Skin of body (tissue), 2 donors: ENCODE data around the gene LRRC28. TPM values are rescaled to one million over a fixed set of nuclear protein-coding genes. Genes with fewer than 3 reads are reported as not detected.

Experiments
- DNase-seq: peaks from one replicate; lab custom pipeline; 2025; lab: John Stamatoyannopoulos, UW
- total RNA-seq: library from RNA; depleted of rRNA; stranded (reverse); fragments of >200 nt; gene quantifications from one replicate; pipeline ENCODE4 v1.2.3, GENCODE V29; 2014

LRRC28 gene
- total RNA-seq, 1 donor from 2014 or later = 26.0 TPM

DNA sequence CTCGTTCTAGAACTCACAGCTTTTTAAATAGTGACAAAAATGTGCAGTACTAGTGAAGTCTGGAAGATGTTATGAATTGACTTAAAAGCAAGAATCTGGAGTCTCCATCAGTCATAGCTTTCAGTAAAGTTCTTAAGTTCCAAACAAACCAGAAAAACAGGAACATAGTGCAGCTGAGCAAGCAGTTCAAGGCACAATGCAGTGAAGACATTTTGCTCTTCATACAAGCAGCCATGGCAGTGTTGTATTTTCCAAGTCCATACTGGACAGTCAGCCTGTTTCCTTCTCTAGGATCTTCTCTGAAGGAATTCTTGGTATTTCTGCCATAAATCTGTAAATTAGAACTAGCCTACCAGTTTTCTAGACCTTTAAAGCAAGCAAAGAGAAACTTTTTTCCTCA lies 90.5 kb downstream of the LRRC28 start:
- DNase-seq = peak; percentile 34

DNA sequence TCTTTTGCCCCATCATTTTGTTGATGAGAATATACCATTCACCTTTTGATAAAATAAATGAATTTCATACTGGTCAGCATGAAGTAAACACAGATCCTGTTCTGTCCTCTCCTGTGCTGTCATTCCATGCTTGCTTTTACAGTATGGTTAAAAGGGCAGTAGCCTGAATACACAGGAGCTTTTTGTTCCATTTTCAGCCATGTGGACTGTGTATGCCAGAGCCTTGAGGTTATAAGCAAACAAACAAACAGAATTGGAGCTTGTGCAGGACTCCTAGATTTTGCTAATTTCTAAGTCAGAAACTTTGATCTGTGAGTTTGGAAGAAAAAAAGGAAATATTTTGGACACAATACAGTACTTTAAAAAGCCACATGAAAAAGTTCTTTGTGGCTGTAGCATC lies 91.9 kb downstream of the LRRC28 start:
- no peak for DNase-seq

DNA sequence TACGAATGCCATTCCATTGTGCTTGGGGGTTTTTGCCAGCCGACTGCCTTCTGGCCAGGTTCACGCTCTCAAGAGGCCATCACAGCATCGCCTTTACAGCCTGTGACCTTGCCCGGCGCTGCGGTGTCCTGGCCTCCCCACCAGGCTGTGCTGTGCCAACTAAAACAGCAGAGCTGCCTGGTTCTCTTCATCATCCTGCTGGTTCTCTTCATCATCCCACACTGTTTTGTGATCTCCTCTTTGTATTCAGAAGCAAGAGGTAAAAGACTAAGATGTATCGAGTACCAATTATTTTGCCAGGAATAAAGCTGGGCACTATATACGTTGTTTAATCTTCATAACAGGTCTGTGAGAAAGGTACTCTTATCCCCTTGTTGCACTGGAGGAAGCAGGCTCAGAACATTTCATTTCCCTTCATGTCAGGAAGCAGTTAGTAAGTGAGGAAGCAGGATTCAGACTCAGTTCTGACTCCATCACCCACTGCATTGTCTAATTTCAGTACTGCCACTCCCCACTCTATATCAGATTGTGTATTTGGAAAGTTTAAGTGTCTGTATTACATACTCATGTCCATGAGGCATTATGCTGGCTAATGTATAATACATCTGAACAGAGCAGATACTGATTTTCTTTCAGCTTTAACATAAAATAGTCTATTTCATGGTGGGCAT lies 92.7 kb downstream of the LRRC28 start:
- DNase-seq = no peak

DNA sequence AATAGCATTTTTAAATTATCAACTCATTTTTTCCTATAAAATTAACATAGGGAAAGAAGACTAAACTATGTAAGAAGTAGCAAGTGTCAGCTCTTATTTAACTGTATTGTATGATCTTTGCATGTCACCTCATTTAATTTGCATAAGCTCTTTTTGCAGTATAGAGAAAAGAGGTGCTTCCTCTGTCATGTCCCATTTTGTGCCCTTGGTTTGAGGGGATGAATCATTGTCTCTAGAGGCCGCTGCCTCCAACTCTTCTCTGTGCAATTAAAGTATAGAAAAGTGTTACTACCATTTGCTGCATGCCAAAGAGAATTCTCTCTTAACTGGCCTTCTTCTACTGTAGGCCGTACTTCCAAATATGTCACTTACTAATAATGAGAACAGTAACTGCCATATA lies 93.4 kb downstream of the LRRC28 start:
- no peak for DNase-seq

DNA sequence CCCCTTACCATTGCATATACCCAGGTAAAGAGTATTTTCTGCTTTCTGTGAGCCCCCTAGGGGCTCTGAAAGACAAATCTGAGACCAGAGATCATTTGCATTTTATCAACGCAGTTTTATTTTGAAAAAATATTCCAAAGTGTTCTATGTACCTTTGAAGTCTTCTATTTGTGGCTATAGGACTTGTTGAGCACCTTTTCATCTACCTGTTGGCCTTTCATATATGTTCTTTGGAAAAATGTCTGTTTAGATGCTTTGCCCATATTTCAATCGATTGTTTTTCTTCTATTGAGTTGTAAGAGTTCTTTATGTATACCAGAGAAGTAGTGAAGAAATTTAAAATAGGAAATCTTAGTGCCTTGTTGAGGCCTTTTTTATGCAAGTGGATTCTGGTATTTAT lies 94.0 kb downstream of the LRRC28 start:
- DNase-seq = no peak

DNA sequence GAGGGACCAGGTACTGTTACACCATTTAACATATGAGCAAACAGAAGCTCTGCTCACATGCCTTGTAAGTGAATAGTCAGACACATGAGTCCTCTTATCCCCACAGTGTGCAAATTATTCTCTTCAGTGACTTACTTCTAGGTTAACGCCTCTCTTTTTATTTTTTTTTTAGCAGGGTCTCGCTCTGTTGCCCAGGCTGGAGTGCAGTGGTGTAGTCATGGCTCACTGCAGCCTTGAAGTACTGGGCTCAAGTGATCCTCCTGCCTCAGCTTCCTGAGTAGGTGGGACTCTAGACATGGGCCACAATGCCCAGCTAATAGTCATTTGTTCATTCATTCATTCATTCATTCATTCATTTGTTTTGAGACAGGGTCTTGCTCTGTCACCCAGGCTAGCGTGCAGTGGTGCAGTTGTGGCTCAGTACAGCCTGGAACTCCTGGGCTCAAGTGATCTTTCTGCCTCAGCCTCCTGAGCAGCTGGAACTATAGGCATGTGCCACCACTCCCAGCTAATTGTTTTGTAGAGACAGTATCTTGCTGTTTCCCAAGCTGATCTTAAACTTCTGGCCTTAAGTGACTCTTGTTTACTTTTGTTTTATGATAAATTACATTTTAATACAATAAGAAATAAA lies 94.7 kb downstream of the LRRC28 start:
- DNase-seq = no peak

DNA sequence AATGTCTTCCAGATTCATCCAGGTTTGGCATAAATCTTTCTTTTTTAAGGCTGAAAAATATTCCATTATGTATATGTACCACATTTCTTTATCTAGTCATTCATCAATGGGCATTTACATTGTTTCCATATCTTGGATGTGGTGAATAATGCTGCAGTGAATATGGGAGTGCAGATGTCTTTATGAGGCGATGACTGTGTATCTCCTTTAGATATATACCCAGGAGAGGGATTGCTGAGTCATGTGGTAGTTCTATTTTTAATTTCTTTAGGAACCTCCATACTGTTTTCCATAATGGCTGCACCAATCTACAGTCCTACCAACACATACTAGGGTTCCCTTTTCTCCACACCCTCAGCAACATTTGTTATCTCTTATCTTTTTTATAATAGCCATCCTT lies 96.3 kb downstream of the LRRC28 start:
- DNase-seq = no peak

DNA sequence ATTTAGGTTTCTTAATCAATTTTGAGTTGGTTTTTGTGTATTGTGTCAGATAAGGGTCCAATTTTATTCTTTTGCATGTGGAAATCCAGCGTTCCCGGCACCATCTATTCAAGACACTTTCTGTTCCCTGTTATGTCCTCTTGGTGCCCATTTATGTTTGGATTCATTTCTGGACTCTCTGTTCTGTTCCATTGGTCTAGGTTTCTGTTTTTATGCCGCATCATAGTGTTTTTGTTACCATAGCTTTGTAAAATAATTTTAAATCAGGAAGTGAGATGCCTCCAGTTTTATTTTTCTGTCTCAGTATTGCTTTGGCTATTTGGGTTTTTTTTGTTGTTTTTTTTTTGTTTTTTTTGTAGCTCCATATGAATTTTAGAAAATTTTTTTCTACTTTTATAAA lies 97.1 kb downstream of the LRRC28 start:
- DNase-seq = no peak

DNA sequence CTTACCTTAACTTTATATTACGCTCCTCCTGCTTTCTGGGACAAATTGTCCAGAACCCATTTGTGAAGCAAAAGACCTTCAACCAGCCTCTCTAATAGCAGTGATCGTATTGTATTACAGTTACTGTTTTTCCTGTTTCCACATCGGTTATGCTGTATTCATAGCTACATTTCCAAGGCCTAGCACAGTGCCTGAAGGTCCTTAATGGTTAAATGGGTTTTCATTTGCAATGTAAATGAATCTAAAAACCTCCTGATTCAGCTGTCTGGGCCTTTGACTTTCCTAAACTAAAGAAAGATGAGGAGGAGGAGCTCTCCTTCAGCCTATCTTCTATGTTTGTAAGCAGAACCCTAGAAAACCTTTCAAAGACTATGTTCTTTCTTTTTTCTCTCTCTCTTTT lies 99.1 kb downstream of the LRRC28 start:
- DNase-seq = no peak

DNA sequence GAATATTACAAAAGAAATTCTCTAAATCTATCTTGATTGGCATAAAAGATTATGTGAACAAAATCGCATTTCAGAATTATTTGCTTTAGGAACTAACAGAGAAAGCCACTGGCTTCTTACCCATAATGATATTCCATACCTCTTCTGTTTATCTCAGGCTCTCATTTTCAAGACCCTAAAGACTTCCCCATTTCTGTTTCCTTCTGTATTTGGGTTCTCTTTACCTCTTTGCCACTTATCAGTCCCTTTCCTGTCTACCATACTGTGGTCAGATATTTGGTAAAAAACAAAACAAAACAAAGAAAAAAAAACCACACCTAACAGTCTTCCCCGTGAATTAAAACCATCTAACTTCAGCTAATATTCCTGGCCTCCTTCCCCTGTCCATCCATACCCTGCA lies 108.5 kb downstream of the LRRC28 start:
- no peak for DNase-seq

DNA sequence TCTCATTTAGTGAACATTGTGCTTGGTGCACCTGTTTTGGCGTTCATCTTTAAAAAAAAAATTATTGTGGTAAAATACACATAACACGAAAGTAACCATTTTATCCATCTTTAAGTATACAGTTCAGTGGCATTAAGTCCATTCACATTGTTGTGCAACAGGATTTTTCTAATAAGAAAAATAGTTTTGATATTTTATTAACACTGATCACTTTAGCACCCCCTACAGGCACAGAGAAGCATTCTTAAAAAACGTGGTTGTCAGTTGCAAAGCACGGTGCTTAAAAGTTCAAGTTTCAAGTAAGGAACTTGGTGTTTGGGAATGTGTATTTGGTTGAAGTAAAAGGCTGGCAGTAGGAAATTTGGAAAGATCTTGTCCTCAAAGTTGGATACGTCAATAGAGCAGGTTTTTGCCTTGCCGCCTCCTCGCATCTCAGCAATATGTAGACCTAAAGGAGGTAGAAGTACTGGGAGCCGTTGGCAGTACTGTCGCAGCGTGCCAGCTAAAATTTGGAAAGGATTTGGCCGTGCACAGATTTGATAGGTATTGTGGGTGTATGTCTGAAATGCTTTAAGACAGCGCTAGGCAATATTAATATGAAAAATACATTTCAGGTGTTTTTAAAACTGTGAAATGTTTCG lies 110.4 kb downstream of the LRRC28 start:
- DNase-seq = no peak

DNA sequence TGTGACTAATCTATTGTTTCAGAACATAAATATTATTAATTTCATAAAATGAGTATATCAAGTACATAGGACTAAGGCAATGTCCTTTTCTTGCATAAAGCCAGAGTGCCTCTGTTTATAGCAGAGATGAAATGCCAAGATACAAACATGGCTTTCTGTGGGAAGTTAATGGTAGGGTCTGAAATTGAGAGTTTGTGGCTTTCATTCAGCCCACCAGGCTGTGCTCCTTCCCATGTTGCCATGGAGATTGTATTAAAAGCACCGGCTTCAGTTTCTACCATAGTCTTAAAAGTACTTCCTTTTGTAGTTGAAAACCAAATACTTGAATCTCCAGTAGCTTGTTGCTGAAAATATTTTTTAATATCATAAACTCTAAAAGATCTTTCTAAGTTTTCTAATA lies 114.0 kb downstream of the LRRC28 start:
- no peak for DNase-seq

DNA sequence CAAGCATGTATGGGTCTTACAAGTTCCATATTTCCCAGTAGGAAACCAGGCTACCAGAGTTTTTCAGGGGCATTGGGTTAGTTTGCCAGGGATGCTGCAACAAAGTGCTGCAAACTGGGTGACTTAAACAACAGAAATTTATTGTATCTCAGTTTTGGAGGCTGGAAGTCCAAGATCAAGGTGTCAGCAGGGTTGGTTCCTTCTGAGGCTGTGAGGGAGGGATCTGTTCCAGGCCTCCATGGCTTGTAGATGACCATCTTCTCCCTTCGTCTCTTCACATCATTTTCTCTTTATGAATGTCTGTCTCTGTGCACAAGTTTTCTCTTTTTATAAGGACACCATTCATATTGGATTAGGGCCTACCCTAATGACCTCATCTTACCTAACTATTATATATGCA lies 114.7 kb downstream of the LRRC28 start:
- DNase-seq = no peak

DNA sequence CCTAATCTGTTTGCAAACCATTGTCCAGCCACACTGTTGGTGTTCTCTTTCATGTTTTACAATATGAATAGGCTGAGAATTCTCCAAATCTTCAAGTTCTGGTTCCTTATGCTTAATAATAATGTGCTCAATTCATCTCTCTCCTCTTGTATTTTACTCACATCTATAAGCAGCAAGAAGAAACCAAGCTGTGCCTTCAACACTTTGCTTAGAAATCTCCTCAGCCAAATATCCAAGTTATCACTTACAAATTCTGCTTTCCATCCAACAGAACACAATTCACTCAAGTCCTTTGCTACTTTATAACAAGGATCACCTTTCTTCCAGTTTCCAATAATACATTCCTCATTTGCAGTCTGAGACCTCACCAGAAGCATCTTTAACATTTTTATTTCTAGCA lies 117.5 kb downstream of the LRRC28 start:
- DNase-seq = no peak

DNA sequence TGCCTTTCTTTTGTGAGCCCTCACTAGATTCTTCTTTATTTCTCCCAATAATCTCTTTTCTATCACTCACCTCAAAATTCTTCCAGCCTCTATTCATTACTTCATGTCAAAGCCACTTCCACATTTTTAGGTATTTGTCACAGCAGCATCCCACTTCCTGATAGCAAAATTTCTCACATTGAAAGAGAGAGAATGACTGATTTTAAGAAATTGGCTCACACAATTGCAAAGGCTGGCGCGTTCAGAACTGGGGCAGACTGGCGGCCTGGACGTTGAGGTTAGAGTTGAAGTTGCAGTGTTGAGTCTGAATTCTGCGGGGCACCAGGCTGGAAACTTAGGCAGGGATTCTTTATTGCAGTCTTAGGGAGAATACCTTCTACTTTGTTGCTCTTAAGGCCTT lies 117.9 kb downstream of the LRRC28 start:
- DNase-seq = no peak

DNA sequence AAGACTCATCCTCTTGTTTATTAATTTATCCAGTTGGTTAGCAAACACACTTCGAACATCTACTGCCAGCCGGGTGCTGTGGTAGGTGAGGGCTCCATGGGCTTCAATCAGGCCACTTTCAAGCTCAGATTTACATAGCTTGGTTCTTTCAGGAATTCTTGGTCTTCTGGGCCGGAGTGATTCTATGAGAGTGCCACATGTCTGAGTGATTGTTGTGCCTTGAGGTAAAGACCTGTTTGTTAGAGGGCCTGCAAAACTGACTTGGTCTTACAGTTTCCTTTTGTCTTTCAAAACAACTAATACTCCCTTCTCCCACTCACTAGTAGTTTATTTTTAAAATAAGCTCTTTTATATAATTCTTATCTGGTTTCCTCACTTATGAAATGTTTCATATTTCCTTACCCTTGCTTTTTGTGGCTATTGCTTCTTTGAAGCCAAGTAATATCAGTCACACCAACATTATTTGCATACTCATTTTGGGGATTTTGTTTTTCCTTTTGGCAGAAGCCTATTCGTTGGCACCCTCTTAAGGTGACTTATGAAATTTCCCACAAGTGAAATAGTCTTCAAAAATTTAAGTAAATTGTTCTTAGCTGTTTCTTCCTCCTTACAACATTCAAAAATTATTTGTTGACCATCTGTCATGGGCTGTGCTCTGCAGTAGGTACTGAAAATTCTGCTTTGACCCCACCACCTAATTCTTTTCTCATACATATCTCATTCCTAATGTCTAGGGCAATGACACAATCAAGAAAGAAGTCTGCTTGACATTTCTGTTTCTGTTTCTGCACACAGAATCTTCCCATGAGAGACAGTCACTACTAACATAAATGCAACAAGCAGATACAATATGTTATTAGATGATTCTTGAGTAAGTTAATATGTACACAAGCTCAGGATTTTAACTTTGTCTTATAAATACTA lies 120.2 kb downstream of the LRRC28 start:
- no peak for DNase-seq

DNA sequence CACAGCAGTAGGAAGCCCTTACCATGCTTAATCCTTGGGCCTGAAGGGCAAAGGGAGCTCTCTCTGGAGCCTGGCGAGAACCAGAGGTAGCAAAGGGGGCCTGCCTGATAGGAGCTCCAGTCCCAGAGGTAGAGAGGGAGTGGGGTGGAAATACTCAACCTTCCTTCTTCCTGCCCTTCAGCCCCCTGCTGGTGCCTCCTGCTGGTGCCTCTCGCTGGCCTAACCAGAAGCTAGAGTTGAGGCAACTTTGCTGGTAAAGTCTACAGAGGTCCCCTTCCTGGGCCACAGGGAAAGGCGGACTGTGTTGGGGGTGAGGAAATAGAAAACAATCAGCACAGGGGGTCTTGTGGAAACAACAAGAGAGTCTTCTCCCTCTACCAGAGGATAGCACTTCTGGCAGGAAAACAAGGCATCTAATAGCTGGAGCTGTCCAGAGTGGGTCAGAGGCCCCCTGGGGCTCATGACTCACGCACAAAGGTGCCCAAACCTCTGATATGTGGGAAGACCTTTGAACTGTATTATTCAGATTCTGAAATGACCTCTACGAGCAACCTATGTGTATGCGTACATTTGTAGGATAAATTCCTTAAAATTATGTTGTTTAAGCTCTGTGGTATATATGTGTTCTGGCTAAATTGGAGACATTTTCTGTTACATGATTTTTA lies 133.9 kb downstream of the LRRC28 start:
- DNase-seq = no peak

DNA sequence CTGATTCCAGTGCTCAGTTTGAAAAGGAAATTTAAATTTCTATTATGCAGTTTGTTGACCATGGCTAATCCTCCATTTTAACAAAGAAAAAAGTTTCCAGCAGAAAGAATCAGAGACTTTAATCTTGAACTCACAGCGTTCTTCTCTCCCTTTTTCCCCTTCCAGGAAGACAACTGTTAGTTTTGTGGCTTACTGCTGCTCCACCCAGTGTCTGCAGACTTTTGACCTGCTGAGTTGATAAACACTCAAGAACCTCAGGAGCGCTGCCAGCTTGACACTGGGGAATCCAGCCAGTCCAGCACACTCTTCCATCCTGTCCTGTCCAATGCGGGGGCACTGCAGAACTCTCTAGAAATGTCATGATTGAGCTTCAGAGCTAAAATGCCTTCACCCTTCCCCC lies 134.6 kb downstream of the LRRC28 start:
- DNase-seq = no peak

DNA sequence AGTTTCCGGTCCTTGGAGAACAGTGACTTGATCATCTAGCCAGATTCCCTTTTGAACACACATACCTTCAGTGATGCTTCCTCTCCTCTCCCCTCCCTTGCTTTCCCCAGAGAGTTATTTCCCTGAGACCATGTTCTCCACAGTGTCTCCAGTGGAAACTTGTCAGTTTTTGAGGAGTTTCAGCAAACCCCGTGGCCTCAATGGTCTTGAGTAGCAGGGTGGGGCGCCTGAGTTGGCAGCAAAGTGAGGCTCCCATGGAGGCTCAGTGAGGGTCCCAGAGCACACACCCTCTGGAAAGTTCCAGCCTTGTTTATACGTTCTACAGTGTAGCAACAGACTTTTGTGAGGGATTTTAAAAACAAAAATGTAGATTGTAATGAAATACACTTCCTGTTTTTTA lies 135.1 kb downstream of the LRRC28 start:
- no peak for DNase-seq

DNA sequence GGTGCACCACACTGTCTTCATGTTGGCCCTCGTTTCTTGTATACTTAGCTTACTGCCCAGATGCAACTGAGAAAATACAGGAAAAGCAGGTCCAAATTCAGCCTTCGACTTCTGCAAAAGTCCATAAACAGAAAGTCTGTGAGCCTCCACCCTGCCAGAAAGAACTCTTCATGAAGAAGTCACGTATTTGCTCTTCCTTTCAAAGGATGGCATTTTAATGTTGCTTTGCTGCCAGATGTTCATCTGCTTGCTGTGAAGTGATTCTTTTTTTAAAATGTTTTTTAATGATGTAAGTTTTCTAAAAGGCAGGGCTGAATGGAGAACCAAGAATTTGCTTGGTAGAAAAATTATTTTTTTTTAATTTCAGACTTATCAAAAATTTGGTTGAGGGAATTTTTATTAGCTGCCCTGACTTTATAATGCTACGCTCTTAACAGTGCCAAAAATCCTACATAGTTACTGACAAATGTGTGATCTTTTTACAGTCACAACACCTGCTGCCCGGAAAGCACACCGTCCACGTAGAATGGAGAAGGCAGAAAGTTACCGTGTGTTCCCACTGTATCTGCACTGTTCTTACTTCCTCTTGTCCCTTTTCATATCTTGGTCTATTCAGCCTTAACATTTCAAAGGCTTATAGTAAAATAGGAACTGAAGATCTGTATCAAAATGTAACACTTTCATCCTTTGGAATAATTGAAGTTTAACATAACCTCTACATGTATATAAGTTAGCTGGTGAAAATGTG lies 136.3 kb downstream of the LRRC28 start:
- no peak for DNase-seq

DNA sequence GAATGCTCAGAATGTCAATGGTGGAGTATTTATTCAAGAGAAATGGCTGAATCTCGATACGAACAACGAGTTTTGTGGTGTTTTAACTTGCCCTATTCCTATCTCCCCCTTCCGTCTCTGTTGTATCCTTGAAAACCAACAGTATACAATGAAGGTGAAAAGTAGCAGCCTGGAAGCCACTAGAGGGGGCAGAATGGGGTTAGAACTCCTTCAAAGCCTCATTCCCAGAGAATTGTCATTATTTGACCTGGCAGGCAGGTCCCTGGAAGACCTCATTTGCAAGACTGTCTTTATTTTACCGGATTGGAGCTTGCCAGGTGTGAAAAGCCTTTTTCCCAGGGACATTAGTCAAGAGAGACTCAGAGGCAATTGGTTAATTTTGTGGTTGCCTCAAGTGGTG lies 139.4 kb downstream of the LRRC28 start:
- DNase-seq = no peak
